Germinal center (tissue), 1 donor: ENCODE results near the gene EPS8L2.

Source experiments
- DNase-seq: peaks from one replicate; pipeline ENCODE4 v3.0.0; 2012; ENCODE audit warnings: mixed read lengths, low spot score

Gene EPS8L2

DNA sequence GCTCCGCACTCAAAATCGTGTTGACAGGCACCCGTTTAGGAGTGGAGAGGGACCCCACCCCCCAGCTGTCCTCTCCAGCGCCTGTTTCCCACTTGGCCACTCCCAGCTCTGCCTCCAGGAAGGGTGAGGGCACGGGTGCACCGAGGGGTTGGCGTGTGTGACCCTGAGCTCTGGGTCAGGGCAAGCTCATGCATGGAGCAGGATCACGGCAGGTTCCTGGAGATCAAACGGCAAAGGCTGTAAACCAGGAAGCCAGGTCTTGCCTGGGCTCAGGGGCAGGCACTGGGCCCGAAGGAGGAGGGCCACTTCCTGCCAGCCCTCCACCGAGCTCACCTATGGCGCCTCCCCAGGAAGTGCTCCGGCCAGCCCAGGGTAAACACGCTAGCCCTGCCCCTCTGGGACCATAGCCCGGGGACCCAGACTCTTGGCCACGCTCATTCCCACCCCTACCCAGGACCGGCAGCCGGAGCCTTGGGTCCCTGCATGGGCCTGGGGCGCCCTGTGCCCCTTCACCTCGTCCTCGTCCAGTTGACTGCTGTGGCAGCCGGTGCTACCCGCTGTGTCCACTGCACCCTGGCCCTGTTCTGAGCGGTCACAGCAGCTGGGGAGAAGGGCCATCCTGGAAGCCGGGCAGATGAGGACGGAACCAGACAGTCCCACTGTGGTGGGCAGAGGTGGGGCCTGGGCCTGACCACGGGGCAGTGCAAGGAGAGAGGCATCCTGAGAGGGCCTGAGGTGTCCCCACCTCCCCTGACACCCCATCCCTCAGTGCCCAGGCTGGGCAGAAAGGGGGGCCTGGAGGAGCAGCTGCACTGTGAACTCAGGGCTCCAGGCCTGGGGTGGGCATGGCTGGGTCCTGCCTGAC is 1.0 kb upstream of the EPS8L2 start:
- no peak for DNase-seq

GRCh38 chr11:706439-706956 is 467 bp downstream of the EPS8L2 start:
- no peak for DNase-seq

DNA sequence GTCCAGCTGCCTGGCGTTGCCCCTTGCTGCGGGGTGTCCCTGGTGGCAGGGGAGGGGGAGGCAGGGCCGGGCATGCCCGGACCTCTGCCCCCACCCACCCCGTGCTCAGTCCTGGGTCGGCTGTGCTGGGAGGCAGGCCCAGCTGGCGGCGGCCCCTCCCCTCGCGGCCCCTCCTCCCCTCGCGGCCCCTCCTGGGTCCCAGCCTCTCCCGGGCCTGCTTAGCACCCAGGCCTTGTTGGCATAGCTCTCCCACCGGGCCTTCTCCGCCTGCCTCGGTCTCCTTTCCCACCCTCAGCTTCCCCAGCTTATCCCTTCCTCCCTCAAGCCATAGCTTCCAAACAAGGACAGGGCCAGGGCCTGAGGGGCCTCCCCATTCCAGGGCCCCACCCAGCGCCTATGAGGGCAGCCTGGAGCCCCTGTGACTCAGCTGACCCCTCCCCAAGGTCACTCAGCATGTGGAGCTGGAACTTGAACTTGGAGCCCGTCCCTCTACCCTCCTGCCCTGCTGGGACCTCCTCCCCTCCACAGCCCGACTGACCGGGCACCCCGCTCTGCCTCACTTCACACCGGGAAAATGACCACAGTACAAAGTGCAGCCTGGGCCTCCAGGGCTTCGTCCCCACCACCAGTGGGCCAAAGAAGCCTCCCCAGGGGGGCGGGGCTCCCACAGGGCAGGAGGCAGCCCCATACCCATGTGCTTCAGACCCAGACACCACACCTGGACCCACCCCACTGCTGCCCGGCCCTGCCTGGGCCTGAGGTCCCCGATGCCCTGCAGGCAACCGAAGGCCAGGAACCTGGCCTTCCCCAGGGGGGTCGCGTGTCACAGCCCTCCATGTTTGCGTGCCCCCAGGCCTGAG is 1.2 kb downstream of the EPS8L2 start:
- no peak for DNase-seq

DNA sequence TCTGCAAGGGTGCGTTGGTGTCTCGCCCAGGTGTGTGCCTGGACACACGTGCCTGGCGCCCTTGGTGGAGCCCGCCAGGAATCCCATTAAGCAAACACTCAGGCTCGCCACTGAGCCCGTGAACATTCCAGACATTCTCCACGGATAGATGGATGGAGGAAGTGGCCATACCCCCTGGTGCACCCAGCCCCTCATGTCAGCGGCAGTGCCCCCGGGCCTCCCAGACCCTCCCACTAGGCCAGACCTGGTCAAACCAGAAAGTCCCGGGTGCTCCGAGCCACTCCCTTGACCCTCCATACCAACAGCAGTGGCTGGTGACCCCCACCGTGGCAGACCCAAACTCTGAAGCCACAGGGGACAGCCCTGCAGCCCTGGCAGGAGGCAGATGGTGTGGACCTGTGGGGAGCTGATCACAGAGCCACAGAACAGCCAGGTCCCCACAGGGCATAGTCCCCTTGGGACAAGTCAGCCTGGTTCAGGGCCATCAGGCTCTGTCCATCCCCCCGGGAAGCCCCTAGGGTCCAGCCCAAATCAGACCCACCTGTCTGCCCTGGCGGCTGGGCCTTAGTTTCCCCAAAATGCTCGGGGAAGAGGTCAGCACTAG is 1.9 kb downstream of the EPS8L2 start:
- DNase-seq = no peak

DNA sequence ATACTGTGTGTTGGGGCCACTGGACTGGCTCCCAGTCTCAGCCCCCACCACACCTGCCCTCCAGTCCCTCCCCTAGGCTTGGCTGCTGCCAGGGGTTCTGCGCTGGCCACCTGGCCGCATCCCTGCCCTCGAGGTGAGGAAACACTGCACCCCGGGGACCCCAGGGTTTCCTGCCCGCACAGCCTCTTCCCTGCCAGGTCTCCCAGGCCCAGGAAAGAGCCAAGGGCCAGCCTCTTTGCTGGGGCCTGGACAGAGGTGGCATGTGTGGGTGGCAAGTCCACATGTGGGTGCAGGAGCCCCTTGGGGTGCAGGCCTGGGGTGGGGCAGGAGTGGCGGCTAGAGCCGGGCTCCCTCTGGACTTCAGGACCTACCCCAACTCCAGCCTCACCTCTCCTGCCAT is 2.5 kb downstream of the EPS8L2 start:
- DNase-seq = no peak

- no peak for DNase-seq
Measured at GRCh38 chr11:709109-709997, 3.3 kb downstream of the EPS8L2 start.

DNA sequence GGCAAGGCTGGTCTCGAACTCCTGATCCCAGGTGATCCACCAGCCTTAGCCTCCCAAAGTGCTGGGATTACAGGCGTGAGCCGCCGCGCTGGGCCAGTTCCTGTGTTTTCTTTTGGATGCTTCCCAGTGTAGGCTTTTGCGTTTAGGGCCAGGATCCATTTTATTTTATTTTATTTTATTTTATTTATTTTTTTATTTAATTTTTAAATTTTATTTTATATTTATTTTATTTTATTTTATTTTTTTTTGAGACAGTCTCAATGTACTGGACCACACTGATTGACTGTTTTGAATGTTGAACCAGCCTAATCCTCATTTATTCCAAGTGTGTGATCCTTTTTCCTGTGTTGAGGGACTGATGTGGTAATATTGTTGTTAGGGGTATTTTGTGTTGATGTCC is 8.4 kb downstream of the EPS8L2 start:
- DNase-seq = no peak

GRCh38 chr11:719214-720016 is 13.4 kb downstream of the EPS8L2 start:
- DNase-seq = no peak

GRCh38 chr11:720017-720641 is 14.1 kb downstream of the EPS8L2 start:
- DNase-seq = no peak

- DNase-seq = peak; percentile 80
Measured at GRCh38 chr11:720642-721246, 14.7 kb downstream of the EPS8L2 start.

DNA sequence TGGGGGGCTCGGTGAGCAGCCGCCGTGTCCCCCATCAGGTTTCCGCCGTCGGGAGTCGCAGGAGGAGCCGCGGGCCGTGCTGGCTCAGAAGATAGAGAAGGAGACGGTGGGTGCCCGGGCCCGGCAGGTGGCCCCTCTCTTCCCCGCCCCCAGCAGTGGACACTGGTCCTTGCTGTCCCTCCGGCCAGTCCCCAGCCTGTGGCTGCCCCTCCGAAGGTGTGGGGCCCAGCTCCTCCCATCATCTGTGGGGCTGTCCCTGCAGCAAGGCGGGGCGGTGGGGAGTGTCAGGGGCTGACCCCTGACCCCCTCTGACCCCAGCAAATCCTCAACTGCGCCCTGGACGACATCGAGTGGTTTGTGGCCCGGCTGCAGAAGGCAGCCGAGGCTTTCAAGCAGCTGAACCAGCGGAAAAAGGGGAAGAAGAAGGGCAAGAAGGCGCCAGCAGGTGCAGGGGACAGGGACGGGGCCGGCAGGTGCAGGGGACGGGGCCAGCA is 15.3 kb downstream of the EPS8L2 start:
- DNase-seq = peak; percentile 29

- peak; percentile 87 for DNase-seq
Measured at GRCh38 chr11:721741-722345, 15.8 kb downstream of the EPS8L2 start.

DNA sequence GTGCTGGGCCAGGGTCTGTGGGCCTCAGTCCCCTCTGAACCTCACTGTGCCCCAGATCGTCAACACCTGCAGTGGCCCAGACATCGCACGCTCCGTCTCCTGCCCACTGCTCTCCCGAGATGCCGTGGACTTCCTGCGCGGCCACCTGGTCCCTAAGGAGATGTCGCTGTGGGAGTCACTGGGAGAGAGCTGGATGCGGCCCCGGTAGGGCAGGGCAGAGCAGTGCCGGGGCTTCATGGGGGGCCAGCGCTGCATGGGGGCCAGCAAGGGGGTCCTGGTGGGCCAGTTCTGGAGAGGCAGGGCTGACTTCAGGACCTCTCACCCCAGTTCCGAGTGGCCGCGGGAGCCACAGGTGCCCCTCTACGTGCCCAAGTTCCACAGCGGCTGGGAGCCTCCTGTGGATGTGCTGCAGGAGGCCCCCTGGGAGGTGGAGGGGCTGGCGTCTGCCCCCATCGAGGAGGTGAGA is 16.3 kb downstream of the EPS8L2 start:
- DNase-seq = no peak

DNA sequence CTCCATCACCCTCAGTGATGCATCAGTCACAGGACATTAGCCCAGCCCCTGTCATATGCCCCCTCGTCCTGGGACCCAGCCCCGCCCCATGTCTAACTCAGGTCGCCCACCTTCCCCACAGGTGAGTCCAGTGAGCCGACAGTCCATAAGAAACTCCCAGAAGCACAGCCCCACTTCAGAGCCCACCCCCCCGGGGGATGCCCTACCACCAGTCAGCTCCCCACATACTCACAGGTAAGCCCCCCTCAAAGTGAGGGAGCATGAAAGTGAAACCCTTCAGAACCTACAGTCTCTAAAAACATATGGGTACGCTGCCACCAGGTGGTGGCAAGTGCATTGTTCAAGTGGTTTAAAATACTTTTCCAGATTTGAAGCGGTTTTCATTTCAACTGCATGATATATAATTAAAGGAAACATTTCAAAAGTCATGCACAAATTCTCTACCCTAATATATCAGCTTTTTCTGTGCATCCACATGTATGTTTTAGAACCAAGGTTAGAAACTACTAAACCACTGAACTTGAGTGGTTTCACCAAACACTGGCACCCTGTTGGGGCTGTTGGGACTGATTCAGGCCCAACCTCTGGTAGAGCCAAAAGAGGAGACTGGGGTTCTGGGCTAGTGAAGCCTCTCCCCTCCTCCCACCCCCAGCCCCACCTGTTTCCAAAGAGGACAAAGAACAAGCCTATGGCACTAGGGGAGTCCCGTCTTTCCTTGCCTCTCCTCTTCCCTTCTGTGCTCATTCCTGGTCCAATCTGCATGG is 17.3 kb downstream of the EPS8L2 start:
- DNase-seq = peak; percentile 60

- no peak for DNase-seq
Measured at GRCh38 chr11:724049-724777, 18.2 kb downstream of the EPS8L2 start.

DNA sequence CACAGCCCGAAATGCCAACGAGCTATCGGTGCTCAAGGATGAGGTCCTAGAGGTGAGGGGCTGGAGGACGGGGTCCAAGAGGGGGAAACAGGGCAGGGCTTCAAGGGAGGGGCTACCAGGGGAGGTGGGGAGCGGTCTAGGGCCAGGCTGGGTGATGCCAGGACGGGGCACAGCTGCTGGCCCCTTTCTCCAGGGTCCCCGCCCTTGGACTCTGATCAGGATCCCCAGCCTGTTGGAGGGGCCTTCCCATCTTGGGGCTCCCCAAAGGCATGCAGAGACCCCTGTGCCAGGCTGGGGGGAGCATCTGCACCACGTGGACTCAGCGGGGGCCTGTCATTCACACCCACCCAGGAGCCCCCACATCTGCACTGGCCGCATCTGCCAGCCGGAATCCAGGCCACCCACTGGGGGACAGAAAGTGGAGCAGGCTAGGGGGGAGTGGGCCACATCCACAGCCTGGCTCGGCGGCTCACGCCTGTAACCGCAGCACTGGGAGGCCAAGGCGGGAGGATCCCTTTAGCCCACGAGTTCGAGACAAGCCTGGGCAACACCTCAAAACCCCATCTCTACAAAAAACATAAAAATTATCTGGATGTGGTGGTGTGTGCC is 18.9 kb downstream of the EPS8L2 start:
- DNase-seq = no peak

GRCh38 chr11:725624-726202 is 19.7 kb downstream of the EPS8L2 start:
- DNase-seq = no peak
